Measurements from ENCODE around the gene ST6GALNAC4. TPM values are rescaled to one million over a fixed set of nuclear protein-coding genes. Genes with fewer than 3 reads are reported as not detected.

The ST6GALNAC4 gene
- total and polyA plus RNA-seq, 10 of the 15 experiments (the other 5 are each of a cell fraction or from before 2014, with no cell fraction given): 4.2 to 63.2 (median 35.2) TPM

DNA sequence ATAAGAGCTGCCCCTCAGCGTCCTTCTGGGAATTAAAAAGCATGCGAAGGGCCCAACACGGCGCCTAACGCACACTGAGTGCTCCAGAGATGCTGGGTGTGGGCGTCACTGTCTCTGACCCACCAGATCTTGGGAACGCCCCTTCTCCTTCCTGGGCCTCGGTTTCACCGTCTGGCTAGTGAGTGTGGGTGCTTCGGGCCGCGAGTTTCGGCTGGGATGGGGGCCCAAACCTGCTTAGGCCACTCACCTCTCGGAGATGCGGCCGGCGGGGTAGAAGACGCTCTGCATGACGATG, 10.0 kb upstream of the ST6GALNAC4 start (continued):
- TF ChIP-seq, protein P1, sequence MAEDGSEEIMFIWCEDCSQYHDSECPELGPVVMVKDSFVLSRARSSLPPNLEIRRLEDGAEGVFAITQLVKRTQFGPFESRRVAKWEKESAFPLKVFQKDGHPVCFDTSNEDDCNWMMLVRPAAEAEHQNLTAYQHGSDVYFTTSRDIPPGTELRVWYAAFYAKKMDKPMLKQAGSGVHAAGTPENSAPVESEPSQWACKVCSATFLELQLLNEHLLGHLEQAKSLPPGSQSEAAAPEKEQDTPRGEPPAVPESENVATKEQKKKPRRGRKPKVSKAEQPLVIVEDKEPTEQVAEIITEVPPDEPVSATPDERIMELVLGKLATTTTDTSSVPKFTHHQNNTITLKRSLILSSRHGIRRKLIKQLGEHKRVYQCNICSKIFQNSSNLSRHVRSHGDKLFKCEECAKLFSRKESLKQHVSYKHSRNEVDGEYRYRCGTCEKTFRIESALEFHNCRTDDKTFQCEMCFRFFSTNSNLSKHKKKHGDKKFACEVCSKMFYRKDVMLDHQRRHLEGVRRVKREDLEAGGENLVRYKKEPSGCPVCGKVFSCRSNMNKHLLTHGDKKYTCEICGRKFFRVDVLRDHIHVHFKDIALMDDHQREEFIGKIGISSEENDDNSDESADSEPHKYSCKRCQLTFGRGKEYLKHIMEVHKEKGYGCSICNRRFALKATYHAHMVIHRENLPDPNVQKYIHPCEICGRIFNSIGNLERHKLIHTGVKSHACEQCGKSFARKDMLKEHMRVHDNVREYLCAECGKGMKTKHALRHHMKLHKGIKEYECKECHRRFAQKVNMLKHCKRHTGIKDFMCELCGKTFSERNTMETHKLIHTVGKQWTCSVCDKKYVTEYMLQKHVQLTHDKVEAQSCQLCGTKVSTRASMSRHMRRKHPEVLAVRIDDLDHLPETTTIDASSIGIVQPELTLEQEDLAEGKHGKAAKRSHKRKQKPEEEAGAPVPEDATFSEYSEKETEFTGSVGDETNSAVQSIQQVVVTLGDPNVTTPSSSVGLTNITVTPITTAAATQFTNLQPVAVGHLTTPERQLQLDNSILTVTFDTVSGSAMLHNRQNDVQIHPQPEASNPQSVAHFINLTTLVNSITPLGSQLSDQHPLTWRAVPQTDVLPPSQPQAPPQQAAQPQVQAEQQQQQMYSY (CRISPR knock-in tag; IDR thresholded peaks at IDR 0.05): no peak
- TF ChIP-seq SUZ12 (IDR thresholded peaks at IDR 0.05; ENCODE audit: unreplicated experiment): no peak
- TF ChIP-seq DPF2 (IDR thresholded peaks at IDR 0.05): no peak
- no peak for TF ChIP-seq KLF5 (IDR thresholded peaks at IDR 0.05; ENCODE audit: partially characterized antibody)

DNA sequence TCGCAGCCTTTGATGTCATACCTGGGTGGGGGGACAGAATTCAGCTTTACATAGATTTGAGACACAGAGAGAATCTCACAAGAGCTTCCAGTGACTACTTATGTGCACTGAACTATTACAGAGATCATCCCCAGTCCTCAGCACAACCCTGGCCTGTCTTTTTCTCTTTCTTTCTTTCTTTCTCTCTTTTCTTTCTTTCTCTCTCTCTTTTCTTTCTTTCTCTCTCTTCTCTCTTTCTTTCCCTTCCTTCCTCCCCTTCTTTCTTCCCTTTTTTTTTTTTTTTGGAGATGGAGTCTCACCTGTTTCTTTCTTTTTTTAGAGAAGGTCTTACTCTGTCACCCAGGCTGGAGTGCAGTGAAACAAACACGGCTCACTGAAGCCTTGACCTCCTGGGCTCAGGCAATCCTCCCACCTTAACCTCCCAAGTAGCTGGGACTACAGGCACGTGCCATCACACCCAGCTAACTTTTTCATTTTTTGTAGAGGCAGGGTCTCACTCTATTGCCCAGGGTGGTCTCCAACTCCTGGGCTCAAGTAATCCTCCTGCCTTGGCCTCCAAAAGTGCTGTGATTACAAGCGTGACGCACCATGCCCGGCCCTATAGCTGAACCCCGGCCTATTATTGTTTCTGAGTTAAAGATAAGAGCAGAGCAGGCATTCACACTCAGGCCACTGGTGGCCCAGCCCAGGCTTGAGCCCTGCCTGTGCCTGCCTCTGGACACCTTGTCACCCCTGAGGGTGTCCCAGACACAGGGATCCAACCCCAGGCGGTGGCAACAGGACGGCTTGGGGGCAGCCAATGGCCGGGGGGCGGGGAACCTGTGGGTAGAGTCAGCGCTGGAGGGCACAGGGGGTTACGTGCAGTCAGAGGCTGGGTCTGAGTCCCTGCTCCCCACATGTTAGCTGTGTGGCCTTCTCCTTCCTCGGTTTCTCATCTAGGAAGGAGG, 9.4 kb upstream of the ST6GALNAC4 start:
- CTCF ChIA-PET: no interaction called here
- H3K4me2 ChIP-seq (ENCODE audit: control insufficient read depth, insufficient read depth): peak overlapping the region; percentile 95
- peaks cover 15% of the 10 kb centered on the region for H3K4me1 ChIP-seq (ENCODE audit: control insufficient read depth, insufficient read depth, low read length)
- WGBS (ENCODE audit: insufficient coverage, insufficient replicate concordance, low lambda C conversion rate, missing lambda C conversion rate): 48% methylated on average over 14 of the region's 14 CpGs
- H3K9ac ChIP-seq (ENCODE audit: control insufficient read depth, insufficient read depth, low read length): no peak overlapping the region
- H3K27ac ChIP-seq (ENCODE audit: control insufficient read depth, insufficient read depth): no peak overlapping the region
- H4K20me1 ChIP-seq (ENCODE audit: control insufficient read depth, insufficient read depth): peaks cover 2% of the 10 kb centered on the region; the same call in 1 of the 2 replicates
- FAIRE-seq (no peak), ATAC-seq (no peak), DNase-seq (ENCODE audit: low read depth, low spot score) (no peak)
- in situ Hi-C loops (cut with MboI): loop anchor here (5.0 kb wide), 1 partner anchor 424 kb away; no protein-coding TSS in a partner anchor
- H3K79me2 ChIP-seq (ENCODE audit: control insufficient read depth, insufficient read depth, low read length): no peaks in the 10 kb centered on the region
- POLR2A ChIA-PET: no interaction called here
- BruUV-seq (replicated peaks): no TSS peak
- H3K27me3 ChIP-seq (replicated peaks in 1 of 2; ENCODE audit: control insufficient read depth in 2 of 2, insufficient read depth in 2 of 2, low read length in 1 of 2): peaks cover 2 to 4% of the 10 kb centered on the region in 2 experiments; a peak in 3 of 4 replicates
- H3K9me3 ChIP-seq (replicated peaks; ENCODE audit: control insufficient read depth, insufficient read depth, low read length): no peaks in the 10 kb centered on the region
- peak overlapping the region; percentile 47; the same call in 1 of the 2 replicates for H3K4me3 ChIP-seq
- RAD21 ChIA-PET (ENCODE audit: unreplicated experiment): interaction anchor here (0.6 kb wide), 1 partner anchor 109 kb away, joined by 3 read pairs; no protein-coding TSS in a partner anchor
- SMC1A ChIA-PET (ENCODE audit: uncharacterized antibody, unreplicated experiment): interaction anchor here (1.2 to 1.5 kb wide), 2 partner anchors 29 to 191 kb away, joined by 3 to 4 read pairs; partner anchors contain the start of gene TOR2A
- intact Hi-C loops (cut with micrococcal nuclease; ENCODE audit: unreplicated experiment): no loop called here
- H3K36me3 ChIP-seq (ENCODE audit: control insufficient read depth in 2 of 2, insufficient read depth in 2 of 2, low read length in 1 of 2): no peaks in the 10 kb centered on the region
- no peak overlapping the region for H2AFZ ChIP-seq (ENCODE audit: control insufficient read depth, low read depth, low read length)
- TF ChIP-seq FOXK2 (IDR thresholded peaks at IDR 0.05) (no peak), NFYA (IDR thresholded peaks at IDR 0.05; ENCODE audit: borderline replicate concordance, low read depth, low read length) (no peak), NFYB (IDR thresholded peaks at IDR 0.05; ENCODE audit: insufficient read depth, low read depth, low read length) (no peak), SUZ12 (IDR thresholded peaks at IDR 0.05; ENCODE audit: unreplicated experiment) (no peak), RUNX3 (IDR thresholded peaks at IDR 0.05; ENCODE audit: low read length) (no peak), FOXM1 (IDR thresholded peaks at IDR 0.05; ENCODE audit: low read depth, low read length) (no peak), PML (IDR thresholded peaks at IDR 0.05; ENCODE audit: low read length) (no peak), SMARCA5 (IDR thresholded peaks at IDR 0.05) (no peak), TCF12 (IDR thresholded peaks at IDR 0.05; ENCODE audit: low read depth, low read length) (no peak), ZNF622 (IDR thresholded peaks at IDR 0.05) (no peak), SIN3A (IDR thresholded peaks at IDR 0.05; ENCODE audit: low read depth, low read length) (no peak)
- TF ChIP-seq, protein P2, sequence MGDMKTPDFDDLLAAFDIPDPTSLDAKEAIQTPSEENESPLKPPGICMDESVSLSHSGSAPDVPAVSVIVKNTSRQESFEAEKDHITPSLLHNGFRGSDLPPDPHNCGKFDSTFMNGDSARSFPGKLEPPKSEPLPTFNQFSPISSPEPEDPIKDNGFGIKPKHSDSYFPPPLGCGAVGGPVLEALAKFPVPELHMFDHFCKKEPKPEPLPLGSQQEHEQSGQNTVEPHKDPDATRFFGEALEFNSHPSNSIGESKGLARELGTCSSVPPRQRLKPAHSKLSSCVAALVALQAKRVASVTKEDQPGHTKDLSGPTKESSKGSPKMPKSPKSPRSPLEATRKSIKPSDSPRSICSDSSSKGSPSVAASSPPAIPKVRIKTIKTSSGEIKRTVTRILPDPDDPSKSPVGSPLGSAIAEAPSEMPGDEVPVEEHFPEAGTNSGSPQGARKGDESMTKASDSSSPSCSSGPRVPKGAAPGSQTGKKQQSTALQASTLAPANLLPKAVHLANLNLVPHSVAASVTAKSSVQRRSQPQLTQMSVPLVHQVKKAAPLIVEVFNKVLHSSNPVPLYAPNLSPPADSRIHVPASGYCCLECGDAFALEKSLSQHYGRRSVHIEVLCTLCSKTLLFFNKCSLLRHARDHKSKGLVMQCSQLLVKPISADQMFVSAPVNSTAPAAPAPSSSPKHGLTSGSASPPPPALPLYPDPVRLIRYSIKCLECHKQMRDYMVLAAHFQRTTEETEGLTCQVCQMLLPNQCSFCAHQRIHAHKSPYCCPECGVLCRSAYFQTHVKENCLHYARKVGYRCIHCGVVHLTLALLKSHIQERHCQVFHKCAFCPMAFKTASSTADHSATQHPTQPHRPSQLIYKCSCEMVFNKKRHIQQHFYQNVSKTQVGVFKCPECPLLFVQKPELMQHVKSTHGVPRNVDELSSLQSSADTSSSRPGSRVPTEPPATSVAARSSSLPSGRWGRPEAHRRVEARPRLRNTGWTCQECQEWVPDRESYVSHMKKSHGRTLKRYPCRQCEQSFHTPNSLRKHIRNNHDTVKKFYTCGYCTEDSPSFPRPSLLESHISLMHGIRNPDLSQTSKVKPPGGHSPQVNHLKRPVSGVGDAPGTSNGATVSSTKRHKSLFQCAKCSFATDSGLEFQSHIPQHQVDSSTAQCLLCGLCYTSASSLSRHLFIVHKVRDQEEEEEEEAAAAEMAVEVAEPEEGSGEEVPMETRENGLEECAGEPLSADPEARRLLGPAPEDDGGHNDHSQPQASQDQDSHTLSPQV (IDR thresholded peaks at IDR 0.05): no peak
